GM19193 (cell line): ENCODE measurements around the gene CA9.
A peak's percentile ranks its signal among the peaks of the same experiment; 100 is the strongest.

Experiments
- POLR2A ChIP-seq: IDR thresholded peaks from 4 replicates; pipeline ENCODE4 v1.6.1; 2011; ENCODE audit not compliant: insufficient read depth, insufficient read length; ENCODE audit errors: extremely low read depth

The CA9 gene

DNA sequence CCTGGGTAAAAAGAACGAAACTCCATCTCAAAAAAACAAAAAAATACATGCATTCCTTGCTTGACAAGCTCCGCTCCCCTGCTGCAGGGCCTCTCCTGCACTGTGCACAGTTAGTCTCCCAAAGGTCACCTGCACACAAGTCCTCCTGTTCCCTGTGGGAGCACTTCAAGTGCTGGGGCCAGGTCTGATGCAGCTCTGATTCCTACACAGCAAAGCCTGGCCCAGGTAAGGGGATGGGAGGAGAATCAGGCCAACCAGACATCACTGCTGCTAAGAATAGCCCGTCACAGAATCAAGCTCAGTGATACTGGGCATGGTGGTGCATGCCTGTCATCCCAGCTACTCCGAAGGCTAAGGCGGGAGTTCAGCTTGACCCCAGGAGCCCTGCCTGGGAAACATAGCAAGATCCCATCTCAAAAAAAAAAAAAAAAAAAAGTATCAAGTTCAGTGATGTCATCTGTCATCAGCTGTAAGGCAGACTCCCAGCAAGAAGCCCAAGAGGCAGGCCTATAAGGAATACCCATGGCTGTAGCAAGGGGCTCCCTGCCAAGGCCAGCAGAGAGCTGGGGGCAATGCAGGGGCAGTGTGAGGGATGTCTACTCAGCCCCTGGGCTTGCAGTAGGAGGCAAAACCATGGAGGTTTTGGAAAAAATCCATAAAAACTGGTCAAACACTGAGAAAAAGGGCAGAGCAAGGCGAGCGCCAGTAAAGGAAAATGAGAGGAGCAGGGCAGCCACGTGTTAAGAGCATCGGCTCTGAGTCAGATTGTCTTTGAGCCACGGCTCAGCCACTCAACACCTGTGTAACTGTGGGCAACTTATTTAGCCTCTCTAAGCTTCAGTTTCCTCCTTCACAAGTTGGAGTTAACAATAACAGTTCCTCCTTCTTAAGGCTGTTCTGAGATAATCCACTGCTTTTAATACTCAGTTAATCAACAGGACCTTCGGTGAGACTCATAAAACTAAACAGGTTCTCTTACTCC lies 12.8 kb downstream of the CA9 start:
- TF ChIP-seq POLR2A, result no peak

DNA sequence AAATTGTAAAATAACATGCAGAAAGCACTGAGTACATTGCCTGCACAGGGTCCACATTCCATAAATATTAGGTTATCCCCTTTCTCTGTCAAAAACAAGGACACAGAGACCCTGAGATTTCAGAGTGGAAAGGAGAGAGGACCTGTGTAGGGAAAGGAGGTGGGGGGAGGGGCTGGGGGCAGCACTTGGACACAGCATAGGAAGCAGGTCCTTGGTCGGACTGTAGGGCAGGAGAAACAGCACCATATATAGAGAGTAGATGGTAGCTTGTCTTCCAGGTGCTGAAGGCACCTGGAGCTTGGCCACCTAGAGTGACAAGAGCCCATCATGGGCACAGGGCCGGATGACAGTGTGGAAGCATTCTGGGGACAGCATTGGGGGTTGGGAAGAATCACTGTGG lies 13.6 kb downstream of the CA9 start:
- no peak for TF ChIP-seq POLR2A

DNA sequence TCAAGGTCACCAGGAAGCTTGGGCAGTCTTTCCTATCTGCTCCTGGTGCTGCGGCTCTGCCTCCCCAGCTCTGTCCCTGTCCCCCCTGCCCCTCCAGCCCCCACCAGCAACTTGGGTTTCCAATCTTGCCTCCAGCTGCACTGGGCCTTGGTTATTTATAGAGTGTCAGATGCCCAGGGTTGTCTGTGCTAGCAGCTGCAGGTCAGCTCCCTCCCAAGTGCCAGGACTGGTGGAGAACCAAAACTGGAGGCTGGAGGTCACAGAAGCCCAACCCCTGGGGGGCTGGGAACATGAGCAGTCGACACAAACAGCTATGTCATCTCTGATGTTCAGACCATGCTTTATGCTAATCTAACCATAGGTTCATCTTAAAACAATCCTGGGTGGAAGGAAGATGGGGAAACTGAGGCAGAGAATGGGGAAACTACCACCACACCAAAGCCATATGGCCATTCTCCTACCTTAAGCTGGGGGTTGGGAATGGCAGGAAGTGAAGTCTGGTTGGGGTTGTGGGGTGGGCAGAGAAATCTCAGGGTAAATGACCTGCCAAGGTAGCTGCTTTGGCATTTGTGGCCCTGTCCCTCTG lies 14.3 kb downstream of the CA9 start:
- TF ChIP-seq POLR2A, result no peak

DNA sequence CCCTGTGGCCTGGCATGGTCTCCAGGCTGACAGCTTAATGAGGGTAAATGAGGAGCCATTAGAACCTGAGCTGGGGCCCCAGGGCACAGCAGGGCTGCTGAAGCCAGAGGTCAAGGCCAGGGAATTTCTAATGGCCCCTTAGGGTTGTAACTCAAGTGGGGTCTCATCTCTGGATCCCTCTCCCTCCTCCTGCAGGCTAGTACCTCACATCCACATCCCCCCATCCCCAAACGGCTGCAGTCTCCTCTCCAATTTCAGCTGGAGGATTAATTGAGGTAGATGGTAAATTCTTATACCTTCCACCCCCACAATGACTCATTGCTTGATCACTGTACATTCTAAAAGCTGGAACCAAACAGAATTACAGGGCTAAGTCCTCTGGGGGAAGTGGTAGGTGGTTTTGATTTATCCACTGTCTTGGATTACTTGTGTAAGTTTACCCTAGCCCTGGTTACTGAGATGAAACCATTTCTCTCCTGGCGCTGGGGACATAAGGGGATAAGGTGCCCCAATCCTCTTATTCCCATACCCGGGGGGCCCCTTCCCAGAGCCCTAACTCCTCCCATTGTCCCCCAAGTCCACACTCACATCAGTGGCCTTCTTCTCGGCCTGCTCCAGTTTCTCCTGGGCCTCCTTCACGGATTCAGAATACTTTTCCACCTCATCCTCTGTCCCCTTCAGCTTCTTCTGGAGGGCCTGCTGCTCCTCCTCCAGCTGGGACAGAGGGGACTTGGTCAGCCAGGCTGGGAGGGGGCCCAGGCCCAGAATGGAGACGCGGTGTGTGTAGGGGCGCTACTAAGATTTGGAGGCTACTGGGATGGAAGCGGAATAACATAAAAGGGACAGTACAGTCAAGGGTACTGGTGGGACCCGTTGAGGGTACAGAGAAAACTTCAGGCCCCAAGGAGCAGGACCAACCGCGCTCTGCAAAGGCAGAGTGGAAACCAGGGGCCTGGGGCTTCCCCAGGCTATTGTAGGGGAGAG lies 15.1 kb downstream of the CA9 start:
- no peak for TF ChIP-seq POLR2A

- peak; percentile 59 for TF ChIP-seq POLR2A
Measured at GRCh38 chr9:35689542-35690293, 16.0 kb downstream of the CA9 start, which contains the start of gene TPM2. Gene TPM2 (minus strand): TSS chr9:35689925. CDS start chr9:35689817, 108 bp downstream.

DNA sequence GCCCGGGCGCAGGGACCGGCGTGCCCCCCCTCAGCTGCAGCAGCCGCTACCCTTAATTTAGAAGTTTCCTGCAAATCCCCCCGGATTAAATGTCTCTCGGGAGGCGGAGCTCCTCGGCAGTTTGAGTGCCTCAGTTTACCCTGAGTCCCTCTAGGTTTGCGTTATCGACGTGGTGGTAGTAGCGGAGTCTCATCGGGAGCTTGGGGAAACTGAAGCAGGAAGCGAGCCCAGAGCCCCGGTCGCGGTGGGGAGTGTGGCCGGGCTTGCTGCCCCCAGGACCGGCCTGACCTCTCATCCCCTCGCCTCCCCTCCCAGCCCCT lies 16.5 kb downstream of the CA9 start:
- TF ChIP-seq POLR2A, result no peak

- no peak for TF ChIP-seq POLR2A
Measured at GRCh38 chr9:35690614-35691333, 17.0 kb downstream of the CA9 start.

- TF ChIP-seq POLR2A, result no peak
Measured at GRCh38 chr9:35691334-35691650, 17.6 kb downstream of the CA9 start.

DNA sequence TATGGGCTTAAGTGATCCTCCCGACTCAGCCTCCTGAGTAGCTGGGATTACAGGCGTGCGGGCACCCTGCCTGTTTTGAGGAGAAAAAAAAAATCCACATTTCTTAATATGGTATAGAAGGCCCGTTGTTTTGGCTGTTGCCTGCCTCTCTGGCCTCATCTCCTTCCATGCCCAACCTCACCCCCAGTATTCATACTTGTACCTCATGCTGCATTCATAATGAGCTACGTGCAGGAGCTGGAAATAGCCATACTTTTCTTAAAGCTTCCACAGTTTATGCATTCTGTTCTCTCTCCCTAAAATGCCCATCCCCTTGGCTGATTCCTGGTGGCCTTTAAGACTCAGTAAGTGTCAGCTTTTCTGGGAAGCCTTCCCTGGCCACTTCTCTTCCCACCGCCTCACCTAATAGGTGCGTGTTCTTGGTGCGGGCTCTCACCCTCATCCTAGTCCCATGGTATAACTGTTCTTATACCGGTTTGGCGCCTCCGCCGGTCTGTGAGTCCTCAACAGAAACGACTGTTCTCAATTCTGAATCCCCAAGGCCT lies 18.1 kb downstream of the CA9 start:
- TF ChIP-seq POLR2A, result no peak

- TF ChIP-seq POLR2A, result no peak
Measured at GRCh38 chr9:35695943-35696401, 22.2 kb downstream of the CA9 start.

DNA sequence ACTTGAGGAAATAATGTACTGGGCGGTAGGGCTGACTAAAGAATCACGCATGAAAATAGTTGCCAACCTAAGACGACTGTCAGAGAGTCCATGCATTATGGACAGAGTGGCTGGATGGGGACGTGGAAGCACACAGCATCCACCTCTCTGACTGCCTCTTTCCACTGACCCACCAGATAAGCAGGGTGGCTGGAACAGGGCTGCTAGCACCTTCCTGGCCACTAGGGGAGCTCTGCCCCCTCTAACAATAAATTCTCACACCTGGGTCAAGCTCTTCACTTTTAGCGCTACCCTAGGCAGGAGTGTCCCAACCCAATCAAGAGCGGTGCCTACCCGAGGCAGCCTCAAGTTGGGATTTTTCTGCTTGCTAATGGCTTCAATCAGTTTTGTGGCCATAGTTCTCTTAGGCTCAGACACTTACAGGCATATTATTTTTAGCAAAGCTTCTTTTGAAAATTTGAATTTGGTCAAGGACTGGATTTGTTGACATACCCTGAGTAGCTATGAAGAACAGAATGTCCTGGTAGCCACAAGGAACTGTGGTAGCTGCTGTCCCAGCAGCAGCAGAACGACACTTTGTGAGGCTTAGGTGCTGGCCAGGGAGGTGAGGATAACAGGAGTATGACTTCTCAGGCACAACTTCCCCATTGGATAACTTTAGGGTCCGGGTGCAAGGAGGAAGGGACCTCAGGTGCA lies 22.9 kb downstream of the CA9 start:
- TF ChIP-seq POLR2A, result no peak

DNA sequence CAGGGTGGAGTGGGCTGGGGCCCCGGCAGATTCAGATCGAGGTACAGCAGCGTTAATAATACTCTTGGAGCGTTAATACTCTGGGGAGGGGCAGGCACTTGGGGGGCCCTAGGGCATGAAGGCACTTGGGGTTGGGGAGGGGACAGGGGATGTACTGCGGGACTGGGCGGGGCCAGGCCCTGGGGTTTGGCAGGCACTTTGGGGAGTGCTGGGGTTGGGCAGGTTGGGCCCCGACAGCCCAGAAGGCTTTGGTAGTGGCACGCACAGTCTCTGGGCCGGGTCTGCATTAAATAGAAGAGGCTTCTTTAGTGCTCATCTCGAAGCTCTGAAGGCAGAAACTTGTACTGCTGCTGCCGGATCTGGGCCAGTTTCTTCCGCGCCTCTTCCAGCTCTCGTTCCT lies 23.8 kb downstream of the CA9 start:
- TF ChIP-seq POLR2A, result no peak

DNA sequence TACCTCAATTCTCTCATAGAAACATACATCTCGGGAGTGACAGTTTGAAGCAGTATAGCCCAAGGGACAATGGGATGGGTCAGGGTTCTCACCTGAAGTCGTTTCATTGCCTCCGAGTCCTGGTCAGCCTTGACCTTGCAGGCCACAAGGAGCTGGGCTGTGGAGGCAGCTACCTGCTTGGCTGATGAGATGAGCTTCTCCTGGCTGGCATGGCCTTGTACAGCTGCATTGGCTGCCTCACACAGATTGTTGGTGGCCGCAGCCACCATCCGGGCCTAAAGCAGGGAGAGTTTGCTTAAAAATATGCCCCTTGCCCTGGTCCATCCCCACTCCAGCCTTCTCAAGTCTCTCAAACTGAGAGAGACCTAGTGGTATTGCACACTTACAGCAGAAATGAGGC lies 24.5 kb downstream of the CA9 start:
- no peak for TF ChIP-seq POLR2A
